ENCODE results near the gene FZR1. TPM values are rescaled to one million over a fixed set of nuclear protein-coding genes. Genes with fewer than 3 reads are reported as not detected.

Gene FZR1
- total and polyA plus RNA-seq, 2 of the 8 experiments (the other 6 are each of a cell fraction or from before 2014, with no cell fraction given) = 21.6 to 35.5 TPM

GRCh38 chr19:3534375-3535234 lies 28.5 kb downstream of the FZR1 start (continued):
- no peak for TF ChIP-seq CHD7 (IDR thresholded peaks at IDR 0.05; ENCODE audit: insufficient replicate concordance, low read length)
